HG03571 (cell line): ENCODE results near the gene TNFAIP8.
"Not testable (repeated sequence)": the region's sequence is repeated elsewhere in the genome, so short reads cannot be mapped to it uniquely, and the experiment has no call there.

Experiments
- ATAC-seq: cut with Tn5 transposase; IDR thresholded peaks from one replicate; pipeline ENCODE4 v1.9.1; 2021; ENCODE audit not compliant: unreplicated experiment

Gene TNFAIP8

DNA sequence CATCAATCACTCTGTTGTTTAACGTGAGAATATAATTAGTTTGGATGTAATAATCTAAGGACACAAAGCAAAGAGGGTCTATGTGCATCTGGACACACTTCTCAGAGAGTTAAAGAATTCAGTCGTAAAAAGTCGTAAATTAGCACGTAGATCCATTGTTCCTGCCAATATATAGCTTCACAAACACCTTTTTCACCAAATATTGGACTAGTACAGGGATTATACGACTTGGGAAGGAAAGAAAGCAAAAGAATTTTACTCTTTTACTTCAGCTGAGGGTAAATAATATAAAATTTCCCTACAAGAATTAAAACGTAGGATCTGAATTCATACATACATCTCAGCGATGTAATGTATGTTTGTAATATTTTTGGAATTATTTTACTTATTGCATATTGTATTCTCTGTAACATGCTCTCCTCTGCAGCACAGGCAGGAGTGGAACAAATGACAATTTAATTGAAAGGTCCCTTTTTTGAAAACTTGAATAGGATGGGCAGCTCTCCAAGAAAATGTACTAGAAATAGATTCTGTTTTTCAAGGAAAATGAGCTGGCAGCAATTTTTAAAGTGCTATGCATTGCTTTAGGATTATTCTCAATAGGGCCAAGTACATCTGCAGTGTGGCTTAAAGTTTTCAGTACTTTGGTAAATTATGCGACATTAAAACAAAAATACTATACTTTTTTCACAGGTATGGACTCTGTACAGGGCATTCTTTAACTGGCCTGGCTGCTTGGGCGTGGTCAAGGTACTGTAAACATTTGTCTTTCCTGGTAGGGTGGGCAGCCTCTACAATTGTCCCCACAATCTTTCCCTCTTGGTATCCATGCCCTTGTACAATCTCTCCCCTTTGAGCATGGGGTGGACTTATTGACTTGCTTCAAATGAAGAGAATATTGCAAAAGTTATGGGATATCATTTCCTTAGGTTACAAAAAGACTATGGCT is 56.7 kb downstream of the TNFAIP8 start:
- ATAC-seq, result no peak

- not testable (repeated sequence) for ATAC-seq
Measured at GRCh38 chr5:119414124-119414734, 58.4 kb downstream of the TNFAIP8 start.

- no peak for ATAC-seq
Measured at GRCh38 chr5:119417891-119418605, 62.2 kb downstream of the TNFAIP8 start.

- ATAC-seq, result peak; percentile 53
Measured at GRCh38 chr5:119418606-119419100, 62.8 kb downstream of the TNFAIP8 start.

DNA sequence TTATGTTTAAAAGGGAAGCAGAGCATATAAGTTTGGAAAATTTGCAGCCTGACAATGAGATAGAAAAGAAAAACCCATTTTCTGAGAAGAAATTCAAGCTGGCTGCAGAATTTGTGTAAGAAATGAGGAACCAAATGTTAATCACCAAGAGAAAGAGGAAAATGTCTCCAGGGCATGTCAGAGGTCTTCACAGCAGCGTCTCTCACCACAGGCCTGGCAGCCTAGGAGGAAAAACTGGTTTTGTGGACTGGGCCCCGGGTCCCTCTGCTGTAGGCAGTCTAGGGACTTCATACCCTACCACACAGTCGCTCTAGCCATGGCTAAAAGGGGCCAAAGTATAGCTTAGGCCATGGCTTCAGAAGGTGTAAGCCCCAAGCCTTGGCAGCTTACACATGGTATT is 64.3 kb downstream of the TNFAIP8 start:
- ATAC-seq, result no peak

GRCh38 chr5:119426057-119426456 is 70.2 kb downstream of the TNFAIP8 start:
- no peak for ATAC-seq

- no peak for ATAC-seq
Measured at GRCh38 chr5:119427060-119427459, 71.2 kb downstream of the TNFAIP8 start.

GRCh38 chr5:119427596-119427995 is 71.8 kb downstream of the TNFAIP8 start:
- ATAC-seq, result not testable (repeated sequence)

DNA sequence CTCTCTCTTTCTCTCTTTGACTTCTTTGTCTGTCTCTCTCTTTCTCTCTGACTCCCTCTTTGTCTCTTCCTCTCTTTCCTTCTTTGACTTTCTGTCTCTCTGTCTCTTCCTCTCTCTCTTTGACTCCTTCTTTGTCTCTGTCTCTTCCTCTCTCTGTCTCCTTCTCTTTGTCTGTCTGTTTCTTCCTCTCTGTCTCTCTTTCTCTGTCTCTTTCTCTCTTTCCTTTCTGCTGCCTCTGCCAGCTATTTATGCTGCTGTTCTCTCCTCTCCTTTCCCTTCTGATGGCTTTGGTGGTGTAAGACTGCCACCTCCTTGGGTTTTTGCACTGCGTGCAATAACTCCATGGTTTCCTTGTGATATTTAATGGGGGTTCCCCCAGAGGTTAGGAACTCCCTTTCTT is 72.3 kb downstream of the TNFAIP8 start:
- ATAC-seq, result not testable (repeated sequence)

- not testable (repeated sequence) for ATAC-seq
Measured at GRCh38 chr5:119428574-119428973, 72.8 kb downstream of the TNFAIP8 start.

DNA sequence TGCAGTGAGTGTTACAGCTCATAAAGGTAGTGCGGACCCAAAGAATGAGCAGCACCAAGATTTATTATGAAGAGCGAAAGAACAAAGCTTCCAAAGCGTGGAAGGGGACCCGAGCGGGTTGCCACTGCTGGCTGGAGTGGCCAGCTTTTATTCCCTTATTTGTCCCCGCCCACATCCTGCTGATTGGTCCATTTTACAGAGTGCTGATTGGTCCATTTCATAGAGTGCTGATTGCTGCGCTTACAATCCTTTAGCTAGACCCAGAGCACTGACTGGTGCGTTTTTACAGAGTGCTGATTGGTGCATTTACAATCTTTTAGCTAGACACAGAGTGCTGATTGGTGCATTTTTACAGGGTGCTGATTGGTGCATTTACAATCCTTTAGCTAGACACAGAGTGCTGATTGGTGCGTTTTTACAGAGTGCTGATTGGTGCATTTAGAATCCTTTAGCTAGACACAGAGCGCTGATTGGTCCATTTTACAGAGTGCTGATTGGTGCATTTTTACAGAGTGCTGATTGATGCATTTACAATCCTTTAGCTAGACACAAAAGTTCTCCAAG is 76.9 kb downstream of the TNFAIP8 start:
- not testable (repeated sequence) for ATAC-seq

DNA sequence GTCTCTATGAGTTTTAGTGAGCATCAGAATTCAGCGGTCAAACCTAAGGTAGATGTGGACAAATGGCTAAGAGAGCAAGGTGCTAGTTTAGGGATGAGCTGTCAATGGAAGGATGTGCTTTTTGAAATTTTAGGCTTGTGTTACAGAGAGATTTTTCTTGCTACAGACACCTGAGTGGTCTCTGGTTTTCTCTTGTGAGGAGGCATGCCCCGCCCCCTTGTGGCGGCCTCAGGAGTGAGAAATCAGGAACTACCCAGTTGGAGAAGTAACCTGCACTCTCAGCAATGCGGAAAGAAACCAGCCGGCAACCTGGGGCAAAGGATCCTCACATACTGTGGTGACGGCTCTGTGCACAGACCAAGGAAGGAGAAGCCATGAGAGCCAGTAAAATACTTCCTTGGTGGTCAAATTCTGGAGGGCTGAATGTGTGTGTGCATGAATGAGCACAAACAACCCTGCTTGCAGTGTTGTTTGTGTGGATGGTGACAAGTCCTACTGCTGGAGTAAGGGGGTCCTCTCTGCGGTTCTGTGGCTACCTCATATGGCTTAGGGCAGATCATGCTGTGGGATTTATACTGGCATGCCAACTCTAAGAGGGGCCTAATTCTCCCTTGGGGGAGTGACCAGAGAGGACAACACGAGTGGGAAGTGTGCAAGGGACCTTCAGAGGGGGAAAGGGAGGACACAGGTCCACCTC is 79.8 kb downstream of the TNFAIP8 start:
- ATAC-seq, result peak; percentile 98

DNA sequence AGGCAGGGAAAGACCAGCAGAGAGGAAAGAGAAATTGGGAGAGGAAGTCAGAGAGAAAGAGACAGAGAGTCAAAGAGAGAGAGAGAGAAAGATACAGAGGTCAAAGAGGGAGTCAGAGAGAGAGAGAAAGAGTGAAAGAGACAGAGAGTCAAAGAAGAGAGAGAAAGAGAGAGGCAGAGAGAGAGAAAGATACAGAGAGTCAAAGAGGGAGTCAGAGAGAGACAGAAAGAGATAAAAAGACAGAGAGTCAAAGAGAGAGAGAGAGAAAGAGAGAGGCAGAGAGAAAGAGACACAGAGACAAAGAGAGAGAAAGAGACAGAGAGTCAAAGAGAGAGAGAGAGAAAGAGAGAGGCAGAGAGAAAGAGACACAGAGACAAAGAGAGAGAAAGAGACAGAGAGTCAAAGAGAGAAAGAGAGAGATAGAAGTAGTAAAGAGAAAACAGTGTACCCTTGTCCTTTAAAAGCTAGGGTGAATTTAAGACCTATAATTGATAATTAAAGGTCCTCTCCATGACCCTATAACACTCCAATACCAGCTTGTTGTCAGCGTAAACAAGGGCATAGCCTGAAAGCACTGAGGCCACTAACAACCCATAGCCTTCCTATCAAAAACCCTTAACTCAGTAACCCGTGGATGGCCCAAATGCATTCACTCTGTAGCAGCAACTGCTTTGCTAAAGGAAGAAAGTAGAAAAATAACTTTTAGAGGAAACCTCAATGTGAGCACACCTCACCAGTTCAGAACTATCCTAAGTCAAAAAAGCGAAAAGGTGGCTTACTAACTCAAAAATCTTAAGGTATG is 82.2 kb downstream of the TNFAIP8 start:
- not testable (repeated sequence) for ATAC-seq

DNA sequence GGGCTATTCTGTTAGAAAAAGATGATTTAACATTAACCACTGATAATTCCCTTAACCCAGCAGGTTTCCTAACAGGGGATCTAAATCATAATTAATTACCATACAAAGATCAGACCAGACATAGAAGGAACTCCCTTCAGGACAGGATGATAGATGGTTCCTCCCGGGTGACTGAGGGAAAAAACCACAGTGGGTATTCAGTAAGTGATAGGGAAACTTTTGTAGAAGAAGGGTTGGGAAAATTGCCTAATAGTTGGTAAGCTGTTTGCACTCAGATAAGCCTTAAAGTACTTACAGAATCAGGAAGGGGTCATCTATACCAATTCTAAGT is 82.7 kb downstream of the TNFAIP8 start:
- not testable (repeated sequence) for ATAC-seq

DNA sequence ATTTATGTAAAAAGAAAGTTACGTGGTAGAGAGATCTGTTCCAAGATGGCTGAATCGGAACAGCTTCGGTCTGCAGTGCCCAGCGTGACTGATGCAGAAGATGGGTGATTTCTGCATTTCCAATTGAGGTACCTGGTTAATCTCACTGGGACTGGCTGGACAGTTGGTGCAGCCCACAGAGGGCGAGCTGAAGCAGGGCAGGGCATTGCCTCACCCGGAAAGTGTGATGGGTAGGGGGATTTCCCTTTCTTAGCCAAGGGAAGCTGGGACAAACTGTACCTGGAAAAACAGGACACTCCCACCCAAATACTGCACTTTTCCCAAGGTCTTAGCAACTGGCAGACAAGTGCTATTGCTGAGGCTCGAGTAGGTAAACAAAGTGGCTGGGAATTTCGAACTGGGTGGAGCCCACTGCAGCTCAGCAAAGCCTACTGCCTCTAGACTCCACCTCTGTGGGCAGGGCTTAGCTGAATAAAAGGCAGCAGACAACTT is 83.4 kb downstream of the TNFAIP8 start:
- no peak for ATAC-seq

GRCh38 chr5:119439632-119440031 is 83.8 kb downstream of the TNFAIP8 start:
- ATAC-seq, result not testable (repeated sequence)

GRCh38 chr5:119444643-119445042 is 88.8 kb downstream of the TNFAIP8 start:
- ATAC-seq, result not testable (repeated sequence)

GRCh38 chr5:119445544-119445943 is 89.7 kb downstream of the TNFAIP8 start:
- no peak for ATAC-seq
